Esophagus (tissue), 2 donors: Measurements from ENCODE around the gene SP5. TPM values are rescaled to one million over a fixed set of nuclear protein-coding genes. Genes with fewer than 3 reads are reported as not detected.

Experiments used
- polyA plus RNA-seq, 2 donors: library from polyadenylated mRNA; stranded (reverse); fragments of 200-250 nt; gene quantifications; one replicate each; pipeline ENCODE4 v1.2.3, GENCODE V29; 2013
- donor health status: healthy with polysubstance abuse.
- donor health status: Bipolar disorder and iron deficiency.

SP5 gene
- polyA plus RNA-seq, 2 donors: 0.43 to 0.54 TPM

Other genes starting within 250 kb of the SP5 start
- under 1 TPM in 1 of 2 donors, not detected in 1; 0.32 TPM for gene ERICH2, start 55.0 kb downstream of the SP5 start, polyA plus RNA-seq
- gene GAD1, start 101.5 kb downstream of the SP5 start, polyA plus RNA-seq: 1 to 10 TPM in 1 of 2 donors, under 1 TPM in 1; 0.65 to 1.2 TPM
- gene GORASP2, start 213.9 kb downstream of the SP5 start, polyA plus RNA-seq: 10 to 100 TPM; 27.6 to 49.5 TPM